HG02840 (cell line): Measurements from ENCODE around the gene LRRTM2.
"Not testable (repeated sequence)": the region's sequence is repeated elsewhere in the genome, so short reads cannot be mapped to it uniquely, and the experiment has no call there.

Experiments used
- ATAC-seq: cut with Tn5 transposase; IDR thresholded peaks from one replicate; pipeline ENCODE4 v1.9.1; 2021; ENCODE audit warnings: mild to moderate bottlenecking, moderate library complexity, moderate number of reproducible peaks; ENCODE audit not compliant: unreplicated experiment, low FRiP score

Gene LRRTM2

GRCh38 chr5:138874771-138875551 lies at the start of gene LRRTM2:
LRRTM2 (minus strand) TSS chr5:138875335; CDS start chr5:138874911, 424 bp downstream.
- no peak for ATAC-seq

GRCh38 chr5:138922494-138922893 lies 47.4 kb upstream of the LRRTM2 start:
- ATAC-seq, result no peak

GRCh38 chr5:138921362-138921761 lies 46.2 kb upstream of the LRRTM2 start:
- ATAC-seq, result not testable (repeated sequence)

- no peak for ATAC-seq
Measured at GRCh38 chr5:138920181-138920580, 45.0 kb upstream of the LRRTM2 start.

GRCh38 chr5:138918686-138919085 lies 43.6 kb upstream of the LRRTM2 start:
- no peak for ATAC-seq

- no peak for ATAC-seq
Measured at GRCh38 chr5:138914338-138914737, 39.2 kb upstream of the LRRTM2 start.

- no peak for ATAC-seq
Measured at GRCh38 chr5:138913773-138914172, 38.6 kb upstream of the LRRTM2 start.

- no peak for ATAC-seq
Measured at GRCh38 chr5:138912093-138912492, 37.0 kb upstream of the LRRTM2 start.

GRCh38 chr5:138911441-138911840 lies 36.3 kb upstream of the LRRTM2 start:
- ATAC-seq, result no peak

GRCh38 chr5:138910546-138911185 lies 35.5 kb upstream of the LRRTM2 start:
- no peak for ATAC-seq

- ATAC-seq, result no peak
Measured at GRCh38 chr5:138909734-138910133, 34.6 kb upstream of the LRRTM2 start.

GRCh38 chr5:138905541-138905940 lies 30.4 kb upstream of the LRRTM2 start:
- no peak for ATAC-seq

GRCh38 chr5:138903130-138903775 lies 28.1 kb upstream of the LRRTM2 start:
- ATAC-seq, result no peak

- ATAC-seq, result no peak
Measured at GRCh38 chr5:138901716-138902115, 26.6 kb upstream of the LRRTM2 start.

- ATAC-seq, result no peak
Measured at GRCh38 chr5:138900281-138900965, 25.3 kb upstream of the LRRTM2 start.

GRCh38 chr5:138898742-138899141 lies 23.6 kb upstream of the LRRTM2 start:
- ATAC-seq, result no peak

- no peak for ATAC-seq
Measured at GRCh38 chr5:138898299-138898698, 23.2 kb upstream of the LRRTM2 start.

GRCh38 chr5:138895918-138896317 lies 20.8 kb upstream of the LRRTM2 start:
- no peak for ATAC-seq

GRCh38 chr5:138890644-138891043 lies 15.5 kb upstream of the LRRTM2 start:
- ATAC-seq, result no peak

GRCh38 chr5:138889994-138890393 lies 14.9 kb upstream of the LRRTM2 start:
- ATAC-seq, result no peak

GRCh38 chr5:138884554-138884953 lies 9.4 kb upstream of the LRRTM2 start:
- ATAC-seq, result no peak
